IMR-90 (cell line): ENCODE measurements around the gene SKAP1.

Experiments used
- CEBPB ChIP-seq: IDR thresholded peaks from 2 replicates; pipeline ENCODE4 v1.6.1; 2012; ENCODE audit warnings: low read depth, low read length, improper control_type of control experiment
- MAFK ChIP-seq: IDR thresholded peaks from 2 replicates; pipeline ENCODE4 v1.6.1; 2012; ENCODE audit warnings: low read depth, low read length, improper control_type of control experiment
- MXI1 ChIP-seq: IDR thresholded peaks from 2 replicates; pipeline ENCODE4 v1.6.1; 2012; ENCODE audit warnings: low read depth, mild to moderate bottlenecking, low read length, moderate library complexity, borderline replicate concordance
- NFE2L2 ChIP-seq: fragments of 150-350 bp; IDR thresholded peaks from 2 replicates; pipeline ENCODE4 v1.6.1; 2016; ENCODE audit warnings: low read depth, mild to moderate bottlenecking, low read length
- RAD21 ChIP-seq: IDR thresholded peaks from 2 replicates; pipeline ENCODE4 v1.6.1; 2012; ENCODE audit warnings: low read length, improper control_type of control experiment
- RCOR1 ChIP-seq: IDR thresholded peaks from 2 replicates; pipeline ENCODE4 v1.6.1; 2012; ENCODE audit warnings: mild to moderate bottlenecking, low read length, improper control_type of control experiment; ENCODE audit not compliant: insufficient replicate concordance
- RFX5 ChIP-seq: IDR thresholded peaks from 2 replicates; pipeline ENCODE4 v1.8.0; 2012; ENCODE audit warnings: low read depth, mild to moderate bottlenecking, low read length, moderate library complexity
- TF ChIP-seq, protein P1 (sequence below): conservative IDR thresholded peaks from 2 replicates; pipeline ENCODE4 v1.5.1; 2012; ENCODE audit warnings: mild to moderate bottlenecking, low read depth, low read length, improper control_type of control experiment

DNA sequence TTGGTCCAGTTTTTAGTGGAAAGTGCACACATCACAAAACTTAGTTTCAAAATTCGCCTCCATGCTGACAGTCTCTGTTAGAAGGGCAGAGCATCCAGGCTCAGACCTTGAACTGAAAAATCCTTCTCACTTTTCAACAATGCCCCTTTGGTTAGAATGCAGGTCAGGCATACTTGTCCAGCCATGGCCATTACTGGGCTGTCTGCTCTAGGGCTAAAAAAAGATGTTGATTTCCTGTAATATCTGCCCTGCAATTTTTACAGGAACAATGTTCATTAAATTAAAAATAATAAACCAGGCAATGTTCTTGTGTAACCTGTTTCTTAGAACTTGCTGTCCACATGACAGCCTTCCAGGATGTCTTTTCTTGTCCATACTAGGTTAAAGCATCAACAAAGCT is 200.1 kb downstream of the SKAP1 start:
- TF ChIP-seq MAFK (no peak), MXI1 (no peak), NFE2L2 (no peak), RAD21 (no peak), CEBPB (no peak), RFX5 (no peak), RCOR1 (no peak)
- TF ChIP-seq, protein P1, sequence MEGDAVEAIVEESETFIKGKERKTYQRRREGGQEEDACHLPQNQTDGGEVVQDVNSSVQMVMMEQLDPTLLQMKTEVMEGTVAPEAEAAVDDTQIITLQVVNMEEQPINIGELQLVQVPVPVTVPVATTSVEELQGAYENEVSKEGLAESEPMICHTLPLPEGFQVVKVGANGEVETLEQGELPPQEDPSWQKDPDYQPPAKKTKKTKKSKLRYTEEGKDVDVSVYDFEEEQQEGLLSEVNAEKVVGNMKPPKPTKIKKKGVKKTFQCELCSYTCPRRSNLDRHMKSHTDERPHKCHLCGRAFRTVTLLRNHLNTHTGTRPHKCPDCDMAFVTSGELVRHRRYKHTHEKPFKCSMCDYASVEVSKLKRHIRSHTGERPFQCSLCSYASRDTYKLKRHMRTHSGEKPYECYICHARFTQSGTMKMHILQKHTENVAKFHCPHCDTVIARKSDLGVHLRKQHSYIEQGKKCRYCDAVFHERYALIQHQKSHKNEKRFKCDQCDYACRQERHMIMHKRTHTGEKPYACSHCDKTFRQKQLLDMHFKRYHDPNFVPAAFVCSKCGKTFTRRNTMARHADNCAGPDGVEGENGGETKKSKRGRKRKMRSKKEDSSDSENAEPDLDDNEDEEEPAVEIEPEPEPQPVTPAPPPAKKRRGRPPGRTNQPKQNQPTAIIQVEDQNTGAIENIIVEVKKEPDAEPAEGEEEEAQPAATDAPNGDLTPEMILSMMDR, result no peak
